Small intestine (tissue), 4 donors: ENCODE results near the gene CEMIP2. TPM values are rescaled to one million over a fixed set of nuclear protein-coding genes. Genes with fewer than 3 reads are reported as not detected.

Experiments used
- polyA plus RNA-seq, 4 donors: library from polyadenylated mRNA; stranded (reverse) in 3 of 4; unstranded in 1 of 4; fragments of 200-250 nt in 3 of 4; fragments of 120-200 nt in 1 of 4; gene quantifications; one replicate each; pipeline versions ENCODE4 v1.2.1 to v1.2.3, GENCODE V29; 2013
- donor health status: healthy with polysubstance abuse.
- donor health status: Bipolar disorder and iron deficiency.
- donor health status: healthy.

CEMIP2 gene
- polyA plus RNA-seq, 4 donors, result 29.5 to 42.6 (median 34.3) TPM

Other genes with a start within 250 kb of the CEMIP2 start
- 10 to 100 TPM; 12.5 to 28.0 (median 22.4) TPM for gene ABHD17B, start 142.7 kb upstream of the CEMIP2 start, polyA plus RNA-seq
- 10 to 100 TPM; 14.1 to 35.7 (median 19.4) TPM for gene C9orf85, start 143.1 kb upstream of the CEMIP2 start, polyA plus RNA-seq